ENCODE data around the gene DEFB132.

DEFB132 gene

DNA sequence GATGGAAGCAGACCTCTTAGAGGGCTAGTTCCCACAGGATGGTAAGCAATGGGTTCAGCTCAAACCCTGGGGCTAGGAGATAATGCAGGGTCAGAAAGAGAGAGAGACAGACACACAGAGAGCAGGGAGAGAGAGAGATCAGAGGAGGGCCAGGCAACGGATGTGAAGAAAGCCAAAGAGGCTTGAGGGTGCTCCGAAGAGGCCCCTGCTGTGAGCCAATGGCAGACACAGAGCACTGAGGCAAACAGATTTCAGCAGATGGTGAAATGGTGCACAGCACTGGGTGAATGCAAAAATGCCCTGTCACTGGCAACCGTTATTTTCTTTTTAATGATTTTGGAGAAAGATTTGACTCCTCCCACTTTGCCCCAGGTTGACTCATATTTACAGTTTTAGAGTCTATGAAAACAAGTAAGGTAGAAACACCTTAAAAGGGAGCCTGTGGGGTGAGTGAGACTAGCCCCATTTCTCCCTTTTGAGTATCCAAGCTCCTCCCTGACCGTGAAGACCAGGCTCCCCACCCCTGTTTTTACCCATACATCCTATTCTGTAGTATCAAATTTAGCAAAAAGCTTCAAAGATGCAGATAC lies 840 bp downstream of the DEFB132 start:
- Histone ChIP-seq H3K79me2 (ENCODE audit: low read length) (no peaks in the 10 kb centered on the region), H3K4me1 (ENCODE audit: low read length) (no peaks in the 10 kb centered on the region), H3K9me3 (replicated peaks; ENCODE audit: insufficient read depth, low read length) (no peaks in the 10 kb centered on the region), H2AFZ (ENCODE audit: low read length) (no peak overlapping the region), H3K27ac (ENCODE audit: low read length) (no peak overlapping the region), H3K4me3 (ENCODE audit: low read length) (no peak overlapping the region), H3K4me2 (ENCODE audit: low read depth, low read length) (no peak overlapping the region), H3K27me3 (replicated peaks; ENCODE audit: insufficient read depth, low read length) (no peaks in the 10 kb centered on the region), H3K9me2 (replicated peaks; ENCODE audit: insufficient read depth, low read length) (no peaks in the 10 kb centered on the region), H3F3A (ENCODE audit: insufficient read depth, low read length) (no peaks in the 10 kb centered on the region), H3K9ac (ENCODE audit: low read length) (no peak overlapping the region), H4K20me1 (ENCODE audit: insufficient read depth, low read length) (no peaks in the 10 kb centered on the region), H3K36me3 (replicated peaks; ENCODE audit: insufficient read depth, low read length) (no peaks in the 10 kb centered on the region)
- DNase-seq = no peak
- TF ChIP-seq EZH2phosphoT487 (IDR thresholded peaks at IDR 0.05; ENCODE audit: low read length) (no peak), EZH2 (optimal IDR thresholded peaks at IDR 0.05; ENCODE audit: low read depth, low read length) (no peak)
- TF ChIP-seq, protein P1, sequence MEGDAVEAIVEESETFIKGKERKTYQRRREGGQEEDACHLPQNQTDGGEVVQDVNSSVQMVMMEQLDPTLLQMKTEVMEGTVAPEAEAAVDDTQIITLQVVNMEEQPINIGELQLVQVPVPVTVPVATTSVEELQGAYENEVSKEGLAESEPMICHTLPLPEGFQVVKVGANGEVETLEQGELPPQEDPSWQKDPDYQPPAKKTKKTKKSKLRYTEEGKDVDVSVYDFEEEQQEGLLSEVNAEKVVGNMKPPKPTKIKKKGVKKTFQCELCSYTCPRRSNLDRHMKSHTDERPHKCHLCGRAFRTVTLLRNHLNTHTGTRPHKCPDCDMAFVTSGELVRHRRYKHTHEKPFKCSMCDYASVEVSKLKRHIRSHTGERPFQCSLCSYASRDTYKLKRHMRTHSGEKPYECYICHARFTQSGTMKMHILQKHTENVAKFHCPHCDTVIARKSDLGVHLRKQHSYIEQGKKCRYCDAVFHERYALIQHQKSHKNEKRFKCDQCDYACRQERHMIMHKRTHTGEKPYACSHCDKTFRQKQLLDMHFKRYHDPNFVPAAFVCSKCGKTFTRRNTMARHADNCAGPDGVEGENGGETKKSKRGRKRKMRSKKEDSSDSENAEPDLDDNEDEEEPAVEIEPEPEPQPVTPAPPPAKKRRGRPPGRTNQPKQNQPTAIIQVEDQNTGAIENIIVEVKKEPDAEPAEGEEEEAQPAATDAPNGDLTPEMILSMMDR (IDR thresholded peaks at IDR 0.05; ENCODE audit: low read length) = no peak

DNA sequence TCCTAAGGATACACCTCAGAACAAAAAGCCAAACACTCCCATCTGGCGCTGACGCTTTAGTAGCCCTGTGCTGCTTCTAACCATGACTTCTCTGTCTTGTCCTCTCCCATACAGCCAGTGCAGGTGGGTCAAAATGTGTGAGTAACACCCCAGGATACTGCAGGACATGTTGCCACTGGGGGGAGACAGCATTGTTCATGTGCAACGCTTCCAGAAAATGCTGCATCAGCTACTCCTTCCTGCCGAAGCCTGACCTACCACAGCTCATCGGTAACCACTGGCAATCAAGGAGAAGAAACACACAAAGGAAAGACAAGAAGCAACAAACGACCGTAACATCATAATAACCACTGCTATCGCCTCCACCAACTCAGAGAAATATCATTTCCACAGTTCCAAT lies 1.4 kb downstream of the DEFB132 start:
- H3K4me1 ChIP-seq (ENCODE audit: low read length) = no peaks in the 10 kb centered on the region
- no peaks in the 10 kb centered on the region for H3F3A ChIP-seq (ENCODE audit: insufficient read depth, low read length)
- H3K9me3 ChIP-seq (replicated peaks; ENCODE audit: insufficient read depth, low read length) = no peaks in the 10 kb centered on the region
- H3K36me3 ChIP-seq (replicated peaks; ENCODE audit: insufficient read depth, low read length) = no peaks in the 10 kb centered on the region
- H3K27ac ChIP-seq (ENCODE audit: low read length) = no peak overlapping the region
- H4K20me1 ChIP-seq (ENCODE audit: insufficient read depth, low read length) = no peaks in the 10 kb centered on the region
- no peaks in the 10 kb centered on the region for H3K9me2 ChIP-seq (replicated peaks; ENCODE audit: insufficient read depth, low read length)
- H3K4me2 ChIP-seq (ENCODE audit: low read depth, low read length) = no peak overlapping the region
- H2AFZ ChIP-seq (ENCODE audit: low read length) = no peak overlapping the region
- peak; percentile 46 for DNase-seq
- H3K4me3 ChIP-seq (ENCODE audit: low read length) = no peak overlapping the region
- no peaks in the 10 kb centered on the region for H3K79me2 ChIP-seq (ENCODE audit: low read length)
- no peak for TF ChIP-seq EZH2phosphoT487 (IDR thresholded peaks at IDR 0.05; ENCODE audit: low read length)
- no peak for TF ChIP-seq EZH2 (optimal IDR thresholded peaks at IDR 0.05; ENCODE audit: low read depth, low read length)
- TF ChIP-seq, protein P1 (IDR thresholded peaks at IDR 0.05; ENCODE audit: low read length) = peak; percentile 43
- no peak overlapping the region for H3K9ac ChIP-seq (ENCODE audit: low read length)
- H3K27me3 ChIP-seq (replicated peaks; ENCODE audit: insufficient read depth, low read length) = no peaks in the 10 kb centered on the region

DNA sequence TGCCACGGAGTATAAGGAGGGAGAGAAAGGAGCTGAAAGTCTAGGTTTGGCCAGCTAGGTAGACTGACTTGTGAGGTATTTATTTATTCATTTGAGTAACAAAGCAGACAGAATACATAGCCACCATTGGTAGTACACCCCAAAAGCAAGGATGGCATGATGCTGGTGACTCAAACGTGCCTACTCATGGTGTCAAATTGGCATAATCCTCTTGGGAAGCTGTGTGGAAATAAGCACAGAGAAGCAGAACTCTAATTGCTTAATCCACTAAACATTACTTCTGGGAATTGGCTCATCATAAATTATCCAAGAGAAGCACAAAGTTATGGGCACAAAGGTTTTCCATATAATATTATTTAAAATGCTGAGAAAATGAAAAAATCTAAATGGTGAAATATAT lies 2.5 kb downstream of the DEFB132 start:
- DNase-seq = no peak
- Histone ChIP-seq H3K9me2 (replicated peaks; ENCODE audit: insufficient read depth, low read length) (no peaks in the 10 kb centered on the region), H3K4me3 (ENCODE audit: low read length) (no peak overlapping the region), H3K27ac (ENCODE audit: low read length) (no peak overlapping the region), H3K4me1 (ENCODE audit: low read length) (no peaks in the 10 kb centered on the region), H3K9me3 (replicated peaks; ENCODE audit: insufficient read depth, low read length) (no peaks in the 10 kb centered on the region), H4K20me1 (ENCODE audit: insufficient read depth, low read length) (no peaks in the 10 kb centered on the region), H3K79me2 (ENCODE audit: low read length) (no peaks in the 10 kb centered on the region), H2AFZ (ENCODE audit: low read length) (no peak overlapping the region), H3K27me3 (replicated peaks; ENCODE audit: insufficient read depth, low read length) (no peaks in the 10 kb centered on the region), H3K4me2 (ENCODE audit: low read depth, low read length) (no peak overlapping the region), H3K9ac (ENCODE audit: low read length) (no peak overlapping the region), H3F3A (ENCODE audit: insufficient read depth, low read length) (no peaks in the 10 kb centered on the region), H3K36me3 (replicated peaks; ENCODE audit: insufficient read depth, low read length) (no peaks in the 10 kb centered on the region)
- TF ChIP-seq EZH2phosphoT487 (IDR thresholded peaks at IDR 0.05; ENCODE audit: low read length) = no peak
- TF ChIP-seq, protein P1 (IDR thresholded peaks at IDR 0.05; ENCODE audit: low read length) = no peak
- TF ChIP-seq EZH2 (optimal IDR thresholded peaks at IDR 0.05; ENCODE audit: low read depth, low read length) = no peak
